Hepatocyte (in vitro differentiated cells): Measurements from ENCODE around the gene PROZ. TPM values are rescaled to one million over a fixed set of nuclear protein-coding genes. Genes with fewer than 3 reads are reported as not detected.

Source experiments
- DNase-seq: peaks from one replicate; pipeline ENCODE4 v3.0.0-alpha.2; 2016; ENCODE audit warnings: low spot score
- H2AFZ ChIP-seq: fragments of 200-600 bp; sonication (generic); 2 replicates; pipeline ENCODE4 v1.6.0; 2016; ENCODE audit warnings: antibody characterized with exemption, mild to moderate bottlenecking
- H3K27ac ChIP-seq: fragments of 200-600 bp; sonication (generic); 2 replicates; pipeline ENCODE4 v1.5.1; 2016; ENCODE audit warnings: mild to moderate bottlenecking
- H3K27me3 ChIP-seq: fragments of 200-600 bp; sonication (generic); 2 replicates; pipeline ENCODE4 v1.6.1; 2016
- H3K36me3 ChIP-seq: fragments of 200-600 bp; sonication (generic); replicated peaks from 2 replicates; pipeline ENCODE4 v1.5.1; 2016; ENCODE audit warnings: low read depth; ENCODE audit not compliant: insufficient read depth
- H3K4me1 ChIP-seq: fragments of 200-600 bp; sonication (generic); 2 replicates; pipeline ENCODE4 v1.5.1; 2016; ENCODE audit warnings: mild to moderate bottlenecking, moderate library complexity; ENCODE audit not compliant: insufficient read depth
- H3K4me2 ChIP-seq: fragments of 200-600 bp; sonication (generic); 2 replicates; pipeline ENCODE4 v1.6.0; 2016
- H3K4me3 ChIP-seq: fragments of 200-600 bp; sonication (generic); 2 replicates; pipeline ENCODE4 v1.5.1; 2016; ENCODE audit warnings: mild to moderate bottlenecking
- H3K79me2 ChIP-seq: fragments of 200-600 bp; sonication (generic); 2 replicates; pipeline ENCODE4 v1.6.0; 2017; ENCODE audit warnings: mild to moderate bottlenecking
- H3K9me2 ChIP-seq: fragments of 200-600 bp; sonication (generic); replicated peaks from 2 replicates; pipeline ENCODE4 v1.6.0; 2017; ENCODE audit warnings: mild to moderate bottlenecking; ENCODE audit not compliant: insufficient read depth
- H3K9me3 ChIP-seq: fragments of 200-600 bp; sonication (generic); 2 replicates; pipeline ENCODE4 v1.5.1; 2016; ENCODE audit warnings: low read depth, mild to moderate bottlenecking
- H4K20me1 ChIP-seq: fragments of 200-600 bp; sonication (generic); 2 replicates; pipeline ENCODE4 v1.6.0; 2016; ENCODE audit warnings: mild to moderate bottlenecking; ENCODE audit not compliant: insufficient read depth, poor library complexity, severe bottlenecking
- CTCF ChIP-seq: fragments of 200-600 bp; sonication (generic); IDR thresholded peaks from 2 replicates; pipeline ENCODE4 v1.5.1; 2016; ENCODE audit warnings: antibody characterized with exemption, mild to moderate bottlenecking; ENCODE audit not compliant: poor library complexity
- EZH2 ChIP-seq: fragments of 200-600 bp; sonication (generic); IDR thresholded peaks from 2 replicates; pipeline ENCODE4 v1.6.1; 2016; ENCODE audit warnings: antibody characterized with exemption, mild to moderate bottlenecking, borderline replicate concordance
- EZH2phosphoT487 ChIP-seq: fragments of 200-600 bp; sonication (generic); IDR thresholded peaks from one replicate; pipeline ENCODE4 v1.6.1; 2018; ENCODE audit warnings: antibody characterized with exemption, mild to moderate bottlenecking, low read depth, moderate library complexity; ENCODE audit not compliant: unreplicated experiment, severe bottlenecking
- WGBS: methylation state at CpG from one replicate; pipeline ENCODE4 v1.1.6; 2016; ENCODE audit warnings: low lambda C conversion rate; ENCODE audit errors: missing lambda C conversion rate; 5-methylcytosine and 5-hydroxymethylcytosine counted together
- polyA plus RNA-seq: library from polyadenylated mRNA; unstranded; fragments of >200 nt; fragmentation: Nextera tagmentation; extraction: Ambion mirVana; gene quantifications from 2 replicates; pipeline ENCODE4 v1.2.1, GENCODE V29; 2016
- total RNA-seq: library from RNA; depleted of rRNA; stranded (reverse); fragments of >200 nt; gene quantifications from 2 replicates; pipeline ENCODE4 v1.2.3, GENCODE V29; 2014

PROZ gene
- total and polyA plus RNA-seq, 2 experiments from 2014 or later = 4.7 TPM

GRCh38 chr13:113172419-113172926, 14.0 kb downstream of the PROZ start:
- Histone ChIP-seq H3K27ac (no peak overlapping the region), H3K4me3 (no peak overlapping the region), H3K4me1 (peaks cover 16% of the 10 kb centered on the region), H3K27me3 (no peaks in the 10 kb centered on the region), H2AFZ (no peak overlapping the region), H3K36me3 (no peaks in the 10 kb centered on the region), H3K9me3 (no peaks in the 10 kb centered on the region), H3K9me2 (no peaks in the 10 kb centered on the region), H3K4me2 (no peak overlapping the region), H3K79me2 (no peaks in the 10 kb centered on the region), H4K20me1 (no peaks in the 10 kb centered on the region)
- no peak for DNase-seq
- WGBS = 90% methylated on average over 12 of the region's 13 CpGs
- TF ChIP-seq CTCF (no peak), EZH2phosphoT487 (no peak), EZH2 (no peak)

GRCh38 chr13:113176280-113176679, 17.8 kb downstream of the PROZ start:
- no peak overlapping the region for H3K27ac ChIP-seq

GRCh38 chr13:113176822-113177221, 18.4 kb downstream of the PROZ start:
- H3K79me2 ChIP-seq = no peaks in the 10 kb centered on the region
- DNase-seq = no peak
- H3K4me1 ChIP-seq = no peaks in the 10 kb centered on the region
- no peaks in the 10 kb centered on the region for H4K20me1 ChIP-seq
- no peaks in the 10 kb centered on the region for H3K9me3 ChIP-seq
- no peak overlapping the region for H3K4me2 ChIP-seq
- no peaks in the 10 kb centered on the region for H3K27me3 ChIP-seq
- WGBS = 97% methylated on average over 14 of the region's 14 CpGs
- no peaks in the 10 kb centered on the region for H3K36me3 ChIP-seq
- H2AFZ ChIP-seq = no peak overlapping the region
- no peaks in the 10 kb centered on the region for H3K9me2 ChIP-seq
- H3K4me3 ChIP-seq = no peak overlapping the region
- H3K27ac ChIP-seq = no peak overlapping the region
- TF ChIP-seq EZH2 = no peak
- TF ChIP-seq EZH2phosphoT487 = no peak
- TF ChIP-seq CTCF = no peak

More at GRCh38 chr13:113176280-113176679, 17.8 kb downstream of the PROZ start:
- no peaks in the 10 kb centered on the region for H3K9me3 ChIP-seq
- H3K4me1 ChIP-seq = peaks cover under 1% of the 10 kb centered on the region
- no peaks in the 10 kb centered on the region for H3K27me3 ChIP-seq
- H2AFZ ChIP-seq = no peak overlapping the region
- H3K79me2 ChIP-seq = no peaks in the 10 kb centered on the region
- no peak for DNase-seq
- H3K4me2 ChIP-seq = no peak overlapping the region
- H4K20me1 ChIP-seq = no peaks in the 10 kb centered on the region
- H3K9me2 ChIP-seq = no peaks in the 10 kb centered on the region
- H3K4me3 ChIP-seq = no peak overlapping the region
- no peaks in the 10 kb centered on the region for H3K36me3 ChIP-seq
- TF ChIP-seq EZH2 (no peak), CTCF (no peak), EZH2phosphoT487 (no peak)
- 80% methylated on average over 5 of the region's 5 CpGs for WGBS
